GM12875 (cell line): ENCODE data around the gene TEX264.
"Not testable (repeated sequence)": the region's sequence is repeated elsewhere in the genome, so short reads cannot be mapped to it uniquely, and the experiment has no call there.

Source experiments
- H3K4me3 ChIP-seq: one replicate; pipeline ENCODE4 v1.5.1; 2011; ENCODE audit warnings: low read depth, low read length, control low read depth
- CTCF ChIP-seq: IDR thresholded peaks from 2 replicates; pipeline ENCODE4 v1.5.1; 2011; ENCODE audit warnings: low read depth, mild to moderate bottlenecking, control low read depth, inconsistent platforms, low read length, moderate library complexity, borderline replicate concordance; ENCODE audit not compliant: insufficient read depth

TEX264 gene

GRCh38 chr3:51734572-51734907, 63.5 kb downstream of the TEX264 start:
- no peak for TF ChIP-seq CTCF
- no peak overlapping the region for H3K4me3 ChIP-seq

- no peak for TF ChIP-seq CTCF
Observed at GRCh38 chr3:51735039-51735438, 64.0 kb downstream of the TEX264 start.

GRCh38 chr3:51735950-51736349, 64.9 kb downstream of the TEX264 start:
- no peak for TF ChIP-seq CTCF
- no peak overlapping the region for H3K4me3 ChIP-seq

More at GRCh38 chr3:51735039-51735438, 64.0 kb downstream of the TEX264 start:
- H3K4me3 ChIP-seq = no peak overlapping the region

GRCh38 chr3:51739110-51739509, 68.1 kb downstream of the TEX264 start:
- H3K4me3 ChIP-seq = no peak overlapping the region
- no peak for TF ChIP-seq CTCF

GRCh38 chr3:51742320-51742719, 71.3 kb downstream of the TEX264 start:
- H3K4me3 ChIP-seq = not testable (repeated sequence)

- not testable (repeated sequence) for H3K4me3 ChIP-seq
Observed at GRCh38 chr3:51742978-51743377, 71.9 kb downstream of the TEX264 start.

GRCh38 chr3:51747840-51748239, 76.8 kb downstream of the TEX264 start:
- H3K4me3 ChIP-seq = no peak overlapping the region
- TF ChIP-seq CTCF = no peak

- no peak overlapping the region for H3K4me3 ChIP-seq
- TF ChIP-seq CTCF = no peak
Observed at GRCh38 chr3:51748327-51748726, 77.3 kb downstream of the TEX264 start.
